GM19099 (cell line): ENCODE data around the gene KRT71.

ENCODE experiments used
- POLR2A ChIP-seq: IDR thresholded peaks from 3 replicates; pipeline ENCODE4 v1.6.1; 2011; ENCODE audit warnings: low read depth; ENCODE audit not compliant: insufficient read length; ENCODE audit errors: extremely low read depth

KRT71 gene

DNA sequence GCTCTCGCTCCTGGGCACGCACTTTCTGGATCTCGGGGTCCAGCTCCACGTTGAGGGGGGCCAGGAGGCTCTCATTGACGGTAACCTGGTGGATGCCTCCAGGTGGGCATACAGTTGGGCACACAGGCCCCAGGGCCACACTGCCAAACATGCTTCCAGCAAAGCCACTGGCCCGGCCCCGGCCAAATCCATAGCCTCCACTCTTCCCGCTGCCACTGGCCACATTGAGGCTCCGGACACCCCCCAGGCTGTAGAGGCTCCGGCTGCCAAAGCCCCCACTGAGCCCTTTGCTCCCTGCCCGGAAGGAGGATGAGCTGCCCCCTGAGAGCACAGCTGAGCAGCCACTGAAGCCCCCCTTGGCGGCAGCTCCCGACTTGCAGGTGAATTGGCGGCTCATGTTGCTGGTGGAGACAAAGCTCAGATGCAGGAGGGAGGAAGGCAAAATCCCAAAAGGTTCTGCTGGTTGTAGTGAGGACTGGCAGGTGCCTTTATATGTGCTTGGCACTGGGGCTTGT is at the start of gene KRT71:
Gene KRT71, minus strand, starts transcription at position 465 of the 515 bp plus-strand sequence. Its CDS starts 68 bp downstream, at position 397.
- no peak for TF ChIP-seq POLR2A

DNA sequence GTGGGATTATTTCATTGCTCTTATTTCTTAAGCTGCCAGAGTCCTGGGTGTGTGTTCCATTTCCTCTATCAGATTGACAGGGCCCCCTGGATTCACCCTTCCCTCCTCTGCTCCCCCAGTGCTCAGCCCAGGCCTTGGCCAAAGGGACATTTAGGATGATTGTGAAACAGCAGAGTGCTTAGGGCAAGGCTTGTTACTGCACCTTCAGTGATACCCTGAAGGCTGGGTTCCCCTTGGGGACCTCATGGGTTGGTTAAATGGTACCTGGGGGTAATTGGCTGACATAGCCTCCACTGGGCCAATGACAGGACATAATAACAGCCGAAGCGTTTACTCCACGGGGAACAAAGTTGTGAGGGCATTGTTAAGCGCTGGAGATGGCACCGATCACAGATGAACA is 49.6 kb upstream of the KRT71 start:
- no peak for TF ChIP-seq POLR2A

DNA sequence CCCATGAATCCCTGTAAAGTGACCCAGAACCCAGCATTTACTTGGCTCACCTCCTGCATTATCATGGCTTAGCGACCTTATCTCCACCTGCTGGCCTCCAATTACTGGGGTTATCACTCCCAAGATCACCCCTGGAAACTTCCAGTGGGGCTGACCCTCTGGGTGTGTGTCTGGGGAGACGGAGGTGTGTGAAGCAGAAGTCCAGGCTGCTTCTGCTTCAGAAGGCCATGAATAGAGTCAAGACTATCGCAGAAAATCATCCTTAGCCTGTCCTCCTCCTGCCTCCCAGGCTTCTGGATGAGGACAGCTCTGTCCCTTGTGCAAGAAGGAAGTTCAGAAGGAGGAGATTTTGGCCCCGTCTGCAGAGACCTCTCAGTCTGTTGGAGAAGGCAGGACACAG is 48.7 kb upstream of the KRT71 start:
- no peak for TF ChIP-seq POLR2A

DNA sequence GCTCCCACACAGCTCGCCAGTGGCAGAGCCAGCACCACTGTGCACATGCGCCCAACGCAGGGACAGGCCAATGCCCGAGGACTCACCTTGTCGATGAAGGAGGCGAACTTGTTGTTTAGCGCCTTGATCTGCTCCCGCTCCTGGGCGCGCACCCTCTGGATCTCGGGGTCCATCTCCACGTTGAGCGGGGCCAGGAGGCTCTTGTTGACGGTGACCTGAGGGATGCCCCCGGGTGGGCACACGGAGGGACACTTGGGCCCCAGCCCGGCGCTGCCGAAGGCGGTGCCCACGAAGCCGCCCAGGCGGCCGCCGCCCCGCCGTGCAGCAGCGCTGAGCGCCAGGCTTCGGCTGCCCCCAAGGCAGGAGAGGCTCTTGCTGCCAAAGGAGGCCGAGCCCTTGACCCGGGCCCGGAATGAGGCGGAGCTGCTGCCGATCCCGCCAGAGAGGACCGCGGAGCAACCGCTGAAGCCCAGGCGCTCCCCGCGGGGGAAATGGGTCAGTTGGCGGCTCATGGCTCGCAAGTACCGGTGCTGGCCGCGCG is 48.1 kb upstream of the KRT71 start, which contains the start of gene KRT72:
Gene KRT72, minus strand, starts transcription at position 523 of the 541 bp plus-strand sequence. Its CDS starts 11 bp downstream, at position 512.
- no peak for TF ChIP-seq POLR2A

DNA sequence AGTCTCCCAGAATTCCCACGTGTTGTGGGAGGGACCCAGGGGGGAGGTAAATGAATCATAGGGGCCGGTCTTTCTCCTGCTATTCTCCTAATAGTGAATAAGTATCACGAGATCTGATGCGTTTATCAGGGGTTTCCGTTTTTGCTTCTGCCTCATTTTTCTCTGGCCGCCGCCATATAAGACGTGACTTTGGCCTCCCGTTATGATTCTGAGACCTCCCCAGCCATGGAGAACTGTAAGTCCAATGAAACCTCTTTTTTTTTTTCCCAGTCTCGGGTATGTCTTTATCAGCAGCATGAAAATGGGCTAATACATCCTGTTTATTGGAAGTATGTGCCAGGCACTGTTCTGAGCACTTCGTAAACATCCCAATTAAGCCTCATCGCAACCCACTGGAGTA is 47.5 kb upstream of the KRT71 start:
- TF ChIP-seq POLR2A, result no peak

DNA sequence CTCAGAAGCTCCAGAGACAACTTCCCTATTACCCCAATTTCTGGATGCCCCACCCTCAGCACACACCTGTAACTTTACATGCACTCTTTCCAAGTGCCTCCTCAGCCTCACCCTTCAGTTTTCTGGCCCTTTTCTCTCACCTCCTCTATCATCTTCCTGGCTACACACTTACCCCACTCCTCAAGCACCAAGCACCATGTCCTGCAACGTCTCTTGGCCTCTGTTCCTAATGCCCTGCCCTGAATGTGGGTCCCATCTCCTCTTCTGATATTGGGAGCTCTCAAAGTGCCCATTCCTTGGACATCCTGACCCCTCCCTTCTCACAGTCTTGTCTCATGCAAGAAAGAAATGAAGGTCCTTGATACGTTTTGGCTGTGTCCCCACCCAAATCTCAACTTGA is 47.1 kb upstream of the KRT71 start:
- no peak for TF ChIP-seq POLR2A

DNA sequence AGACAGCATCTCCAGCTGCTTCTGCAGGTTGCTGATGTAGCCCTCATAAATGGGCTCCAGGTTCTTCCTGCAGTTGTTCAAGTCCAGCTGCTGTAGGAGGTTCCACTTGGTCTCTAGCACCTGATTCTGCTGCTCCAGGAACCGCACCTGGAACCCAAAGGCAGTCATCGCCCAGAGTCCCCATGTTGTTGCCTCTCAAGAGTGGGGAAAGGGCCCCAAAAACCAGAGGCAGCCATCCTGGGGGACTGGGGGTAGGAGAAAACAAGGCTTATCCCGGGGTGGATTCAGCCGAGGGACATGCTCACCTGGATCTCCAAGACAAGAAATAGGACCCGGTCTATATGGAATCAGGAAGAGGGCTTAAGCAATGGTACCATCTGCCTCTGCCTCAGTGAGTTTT is 46.0 kb upstream of the KRT71 start:
- no peak for TF ChIP-seq POLR2A

DNA sequence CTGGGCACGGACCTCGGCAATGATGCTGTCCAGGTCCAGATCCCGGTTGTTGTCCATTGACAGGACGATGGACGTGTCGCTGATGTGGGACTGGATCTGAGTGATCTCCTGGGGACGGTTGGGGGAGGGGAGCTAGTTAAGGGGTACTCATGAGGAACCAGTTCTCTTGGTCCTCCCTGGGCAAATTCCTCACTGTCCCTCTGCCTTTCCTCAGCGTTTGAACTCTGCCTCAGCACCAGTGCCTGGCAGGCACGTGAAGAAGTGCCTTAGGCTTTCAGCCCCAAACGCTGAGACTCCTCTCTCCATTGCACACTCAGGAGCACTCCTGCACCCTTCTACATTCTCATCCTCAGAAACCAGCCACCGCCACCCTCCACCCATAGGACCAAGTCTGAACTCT is 38.6 kb upstream of the KRT71 start:
- no peak for TF ChIP-seq POLR2A

DNA sequence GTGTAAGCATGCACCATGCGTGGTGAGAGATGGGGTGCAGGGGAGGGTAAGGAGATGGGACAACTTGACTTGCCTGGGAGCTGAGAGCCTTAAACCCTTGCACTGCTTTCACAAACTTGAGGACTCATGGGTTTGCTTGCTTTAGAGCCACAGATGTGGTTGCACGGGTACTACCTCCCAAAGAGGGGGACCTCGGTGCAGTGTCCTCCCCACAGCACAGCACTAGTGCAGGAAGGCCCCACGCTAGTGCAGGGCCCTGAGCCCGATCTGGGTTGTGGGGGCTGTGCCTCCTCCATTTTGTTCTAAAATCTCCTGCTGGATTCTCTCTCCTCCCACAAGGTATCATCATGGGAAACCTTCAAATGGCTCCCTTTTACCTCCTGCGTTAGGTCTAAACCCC is 37.1 kb upstream of the KRT71 start:
- no peak for TF ChIP-seq POLR2A

DNA sequence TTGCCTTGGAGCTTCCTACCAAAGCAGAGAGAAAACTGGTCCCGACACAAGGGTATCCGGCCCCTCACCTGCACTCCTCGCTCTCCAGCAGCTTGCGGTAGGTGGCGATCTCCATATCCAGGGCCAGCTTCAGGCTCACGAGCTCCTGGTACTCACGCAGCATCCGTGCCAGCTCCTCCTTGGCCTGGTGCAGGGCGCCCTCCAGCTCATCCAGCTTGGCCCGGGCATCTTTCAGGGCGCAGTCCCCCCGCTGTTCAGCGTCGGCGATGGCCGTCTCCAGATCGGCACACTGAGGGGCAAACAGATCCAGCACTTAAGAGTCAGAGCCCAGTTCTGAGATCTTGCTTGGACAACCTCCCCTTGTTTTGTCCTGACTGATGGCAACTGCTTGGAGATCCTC is 34.6 kb upstream of the KRT71 start:
- no peak for TF ChIP-seq POLR2A

DNA sequence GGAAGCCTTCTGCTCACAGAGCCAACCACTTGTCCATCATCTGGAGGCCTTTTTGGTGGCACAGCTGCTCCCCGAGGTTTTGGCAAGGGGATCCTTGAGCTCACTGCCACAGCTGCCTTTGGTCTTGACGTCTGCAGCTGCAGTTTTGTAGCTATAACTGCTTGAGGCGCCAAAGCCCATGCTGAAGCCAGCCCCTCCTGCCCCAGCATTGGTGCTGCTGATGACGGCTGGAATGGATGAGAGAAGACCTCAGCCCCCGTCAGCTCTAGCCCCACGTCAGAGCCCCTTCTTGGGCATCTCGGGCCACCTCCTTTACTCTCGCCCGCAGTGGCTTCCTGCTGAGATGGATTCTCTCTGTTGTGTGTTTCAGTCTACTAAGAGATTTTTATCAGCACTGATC is 33.0 kb upstream of the KRT71 start:
- no peak for TF ChIP-seq POLR2A

DNA sequence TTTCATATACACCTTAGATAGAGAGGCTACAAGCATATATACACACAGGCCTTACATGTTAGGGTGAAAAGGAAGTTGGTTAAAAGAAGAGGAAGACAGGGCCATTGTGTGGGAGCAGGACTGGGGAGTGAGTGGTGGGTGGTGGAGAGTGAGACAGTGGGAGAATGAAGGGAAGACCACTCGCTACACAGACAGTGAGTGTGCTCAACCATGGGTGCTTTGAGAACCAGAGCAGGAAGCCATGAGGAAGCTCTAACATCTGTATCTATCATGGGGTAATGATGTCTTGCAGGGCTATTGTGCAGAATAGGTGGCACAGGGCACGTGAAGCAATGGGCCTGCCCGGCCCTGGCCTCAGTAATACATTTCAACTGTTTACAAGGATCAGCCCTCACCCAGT is 32.1 kb upstream of the KRT71 start:
- no peak for TF ChIP-seq POLR2A

DNA sequence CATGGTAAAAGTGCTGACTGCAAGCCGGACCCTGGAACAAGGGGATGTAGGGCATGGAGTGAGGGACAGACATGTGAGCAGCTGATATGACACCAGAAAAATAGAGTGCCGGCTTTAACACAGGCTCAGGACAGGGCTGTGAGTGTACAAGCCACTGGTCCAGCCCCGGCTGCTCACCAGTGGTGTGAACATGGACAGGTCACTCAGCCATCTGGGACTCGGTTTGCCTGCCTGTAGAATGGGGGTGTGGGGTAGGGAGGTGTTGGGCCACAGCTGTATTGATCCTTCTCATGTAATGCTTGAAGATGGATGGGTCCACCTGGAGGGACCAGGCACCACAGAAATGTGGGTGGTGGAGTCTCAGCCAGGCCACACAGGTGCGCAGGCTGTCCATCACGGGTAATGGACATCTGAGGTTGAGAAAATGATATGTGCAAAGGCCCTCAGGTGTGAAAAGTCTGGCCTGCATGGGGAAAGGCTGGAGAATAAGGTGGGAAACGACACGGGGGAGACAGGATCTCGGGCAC is 31.3 kb upstream of the KRT71 start:
- no peak for TF ChIP-seq POLR2A

DNA sequence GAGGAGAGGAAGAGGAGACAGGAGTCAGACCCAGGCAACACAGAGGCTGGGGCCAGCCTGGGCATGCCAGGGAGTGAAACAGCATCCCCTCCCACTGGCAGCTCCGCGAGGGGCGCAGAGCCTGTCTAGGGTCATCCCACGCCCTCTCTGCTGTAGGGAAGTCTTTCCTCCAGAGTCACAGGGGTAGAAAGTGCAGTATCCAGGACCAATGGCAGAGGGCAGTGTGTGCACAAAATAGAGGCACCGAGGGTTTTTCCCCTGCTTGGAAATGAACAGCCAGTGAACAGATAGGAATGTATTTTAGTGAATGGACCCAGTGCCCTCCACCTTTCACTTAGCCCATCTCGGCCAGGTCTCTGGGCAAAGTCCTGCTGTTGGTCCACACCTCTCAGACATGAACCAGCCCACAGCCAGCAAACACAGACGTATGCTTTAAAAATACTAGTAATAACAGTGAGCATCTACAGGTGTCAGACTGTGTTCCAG is 30.1 kb upstream of the KRT71 start:
- no peak for TF ChIP-seq POLR2A

DNA sequence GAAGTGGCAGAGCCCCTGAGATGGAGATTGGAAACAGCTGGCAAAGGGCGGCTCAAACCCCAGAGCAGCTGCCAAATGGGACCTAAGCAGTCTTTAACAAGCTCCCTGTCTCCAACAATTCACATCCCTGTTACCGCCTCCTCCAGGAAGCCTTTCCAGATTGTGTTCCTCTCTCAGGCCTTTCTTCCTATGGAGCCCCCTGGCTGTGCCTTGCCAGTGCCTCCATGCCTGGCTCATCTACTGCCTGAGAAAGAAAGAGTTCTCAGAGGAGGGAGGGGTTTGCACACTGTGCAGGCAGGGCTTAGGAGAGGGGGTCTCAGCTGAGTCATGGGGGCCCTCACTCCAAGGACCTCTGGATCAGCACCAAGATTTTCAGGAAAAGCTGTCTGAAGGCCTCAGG is 29.5 kb upstream of the KRT71 start:
- TF ChIP-seq POLR2A, result no peak

DNA sequence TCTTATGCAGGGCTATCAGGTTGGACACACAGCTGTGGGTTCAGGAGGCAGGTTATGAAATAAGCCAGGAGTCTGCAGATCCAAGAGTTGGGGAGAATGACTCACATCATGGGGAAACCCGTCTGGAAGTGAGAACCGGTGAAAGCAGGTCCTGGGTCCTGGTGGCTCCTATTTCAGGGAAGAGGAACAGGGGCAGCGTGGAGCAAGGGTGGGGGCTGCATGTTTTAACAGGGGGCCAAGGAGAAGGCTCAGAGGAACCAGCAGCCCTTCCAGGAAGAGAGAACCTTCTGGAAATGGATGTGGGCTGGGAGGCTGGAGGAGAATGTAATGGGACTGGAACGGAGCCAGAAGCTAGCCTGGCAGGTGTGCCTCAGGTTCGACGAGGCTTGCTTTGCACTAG is 28.5 kb upstream of the KRT71 start:
- TF ChIP-seq POLR2A, result no peak

DNA sequence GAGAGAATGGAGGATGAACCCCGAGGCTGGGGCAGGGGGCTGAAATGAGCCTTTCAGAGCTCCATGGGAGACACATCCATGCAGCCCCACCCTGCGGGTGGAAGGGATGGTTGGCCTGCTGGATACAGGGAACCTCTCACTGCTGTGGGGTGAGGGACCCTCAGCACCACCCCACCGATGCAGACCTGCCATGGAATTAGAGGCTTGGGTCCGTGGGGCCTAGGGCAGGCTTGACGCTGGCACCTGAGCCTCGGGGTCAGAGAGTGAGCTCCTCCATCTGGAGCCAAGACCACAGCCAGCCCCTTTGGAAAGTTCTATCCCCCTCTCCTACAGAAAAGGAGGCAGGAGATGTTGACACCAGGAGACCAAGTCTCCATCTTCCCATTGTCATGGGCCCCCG is 28.1 kb upstream of the KRT71 start:
- no peak for TF ChIP-seq POLR2A
